Suprapubic skin (tissue), 4 donors: ENCODE measurements around the gene PCDHB8.
"Not testable (repeated sequence)": the region's sequence is repeated elsewhere in the genome, so short reads cannot be mapped to it uniquely, and the experiment has no call there.

ENCODE experiments used
- CTCF ChIP-seq, 2 donors: fragments of 200-600 bp in 1 of 2; fragments of 450-650 bp in 1 of 2; sonication (generic) in 1 of 2; IDR thresholded peaks; one replicate each; pipeline ENCODE4 v1.5.1; 2016 to 2019; ENCODE audit warnings: antibody characterized with exemption in 2 of 2, mild to moderate bottlenecking in 1 of 2, moderate library complexity in 1 of 2
- EP300 ChIP-seq: sonication (generic); formaldehyde crosslinking; IDR thresholded peaks from one replicate; pipeline ENCODE4 v1.6.1; 2017; ENCODE audit warnings: antibody characterized with exemption
- POLR2A ChIP-seq, 2 donors: fragments of 450-650 bp; IDR thresholded peaks; one replicate each; pipeline ENCODE4 v1.6.1; 2017; ENCODE audit warnings: antibody characterized with exemption in 2 of 2, mild to moderate bottlenecking in 2 of 2, moderate library complexity in 2 of 2
- POLR2AphosphoS5 ChIP-seq, 3 donors: sonication (generic); formaldehyde crosslinking; IDR thresholded peaks; one replicate each; pipeline ENCODE4 v1.6.1; 2017; ENCODE audit warnings: antibody characterized with exemption in 3 of 3

- not testable (repeated sequence) for TF ChIP-seq EP300; POLR2A (IDR thresholded peaks at IDR 0.05); POLR2AphosphoS5 (IDR thresholded peaks at IDR 0.05); CTCF (IDR thresholded peaks at IDR 0.05)
Measured at GRCh38 chr5:141157356-141157755, 20.2 kb upstream of the PCDHB8 start.
